Naive thymus-derived CD4-positive, alpha-beta T cell (primary cell): ENCODE measurements around the gene PTPN4. TPM values are rescaled to one million over a fixed set of nuclear protein-coding genes. Genes with fewer than 3 reads are reported as not detected.

Source experiments
- ATAC-seq: fragments of 150-1000 bp; cut with Tn5 transposase; 2 replicates; pipeline ENCODE4 v1.10.0; 2021; ENCODE audit warnings: mild to moderate bottlenecking, moderate library complexity
- CTCF ChIA-PET: fragments of 350-600 bp; sonication (Branson Sonifier 250); formaldehyde crosslinking; loops from one replicate; lab custom pipeline; 2021; ENCODE audit warnings: antibody characterized with exemption; lab: Charles Lee
- POLR2A ChIA-PET: fragments of 350-600 bp; sonication (Branson Sonifier 250); formaldehyde crosslinking; loops from one replicate; lab custom pipeline; 2021; ENCODE audit warnings: antibody characterized with exemption, inconsistent platforms; lab: Charles Lee
- DNase-seq, 9 donors: peaks; one replicate each; pipeline versions ENCODE4 v3.0.0 to v3.0.0-alpha.2; 2020 to 2022; ENCODE audit warnings: mixed read lengths in 1 of 9
- H3K27ac ChIP-seq: one replicate; pipeline ENCODE4 v1.7.0; 2013; ENCODE audit warnings: mild to moderate bottlenecking, low read depth, low read length, moderate library complexity
- H3K27me3 ChIP-seq, 2 donors: one replicate each; pipeline ENCODE4 v1.7.0; 2013; ENCODE audit warnings: low read length in 2 of 2, mild to moderate bottlenecking in 2 of 2, moderate library complexity in 2 of 2; ENCODE audit not compliant: control insufficient read depth in 2 of 2, insufficient read depth in 2 of 2
- H3K36me3 ChIP-seq, 3 experiments: 1 replicate in 2 of 3; 2 replicates in 1 of 3; pipeline ENCODE4 v1.7.0; 2013; ENCODE audit warnings: low read length in 3 of 3, mild to moderate bottlenecking in 3 of 3, moderate library complexity in 1 of 3; ENCODE audit not compliant: insufficient read depth in 3 of 3, control insufficient read depth in 2 of 3
- H3K4me1 ChIP-seq, 2 donors: one replicate each; pipeline ENCODE4 v1.7.0; 2013; ENCODE audit warnings: low read length in 2 of 2, mild to moderate bottlenecking in 2 of 2, moderate library complexity in 1 of 2; ENCODE audit not compliant: control insufficient read depth in 2 of 2, insufficient read depth in 2 of 2
- H3K4me3 ChIP-seq: 2 replicates; pipeline ENCODE4 v1.7.0; 2013; ENCODE audit warnings: mild to moderate bottlenecking, low read length
- H3K9me3 ChIP-seq, 3 experiments: 1 replicate in 2 of 3; 2 replicates in 1 of 3; pipeline ENCODE4 v1.7.0; 2013; ENCODE audit warnings: low read length in 3 of 3; ENCODE audit not compliant: control insufficient read depth in 2 of 3
- H3K27ac Mint-ChIP-seq, 9 donors: one replicate each; pipeline ENCODE4 v1.8.0; 2020 to 2022; ENCODE audit warnings: mixed read lengths in 9 of 9, mild to moderate bottlenecking in 8 of 9, moderate library complexity in 5 of 9, inconsistent platforms in 2 of 9
- H3K27me3 Mint-ChIP-seq, 5 donors: one replicate each; pipeline ENCODE4 v1.8.0; 2021 to 2022; ENCODE audit warnings: mixed read lengths in 5 of 5, mild to moderate bottlenecking in 1 of 5
- H3K36me3 Mint-ChIP-seq, 5 donors: one replicate each; pipeline ENCODE4 v1.8.0; 2020 to 2022; ENCODE audit warnings: mixed read lengths in 5 of 5, mild to moderate bottlenecking in 3 of 5, inconsistent platforms in 1 of 5
- H3K4me1 Mint-ChIP-seq, 7 donors: one replicate each; pipeline ENCODE4 v1.8.0; 2020 to 2022; ENCODE audit warnings: mixed read lengths in 7 of 7, mild to moderate bottlenecking in 3 of 7, inconsistent platforms in 1 of 7
- H3K4me3 Mint-ChIP-seq, 10 donors: one replicate each; pipeline ENCODE4 v1.8.0; 2020 to 2022; ENCODE audit warnings: mild to moderate bottlenecking in 10 of 10, mixed read lengths in 10 of 10, moderate library complexity in 6 of 10, inconsistent platforms in 2 of 10
- H3K9me3 Mint-ChIP-seq, 11 donors: one replicate each; pipeline ENCODE4 v1.8.0; 2020 to 2022; ENCODE audit warnings: mixed read lengths in 11 of 11, mild to moderate bottlenecking in 4 of 11, inconsistent platforms in 1 of 11, moderate library complexity in 1 of 11
- intact Hi-C, 2 donors: fragments of 100-400 bp; cut with micrococcal nuclease; formaldehyde crosslinking; loops; one replicate each; pipeline ENCODE4 v1.15.1; 2023
- polyA plus RNA-seq, 2 donors: library from polyadenylated mRNA; unstranded; fragments of 300-500 nt; fragmentation: Illumina TruSeq; gene quantifications; one replicate each; pipeline ENCODE4 v1.2.3, GENCODE V29; 2021
- total RNA-seq, 6 experiments: library from RNA in 5 of 6; stranded (reverse) in 5 of 6; gene quantifications; 1 replicate in 5 of 6; 2 replicates in 1 of 6; pipeline ENCODE4 v1.2.3 and lab custom pipeline; 2021 to 2026

PTPN4 gene
- total and polyA plus RNA-seq, 7 experiments from 2014 or later, result 48.9 to 122 (median 76.7) TPM

GRCh38 chr2:119739580-119740255, 20.0 kb upstream of the PTPN4 start:
- Histone ChIP-seq H3K4me3 (no peak overlapping the region), H3K4me1 (no peaks in the 10 kb centered on the region), H3K9me3 (no peaks in the 10 kb centered on the region), H3K27me3 (no peaks in the 10 kb centered on the region), H3K27ac (no peak overlapping the region), H3K36me3 (no peaks in the 10 kb centered on the region)
- Mint-ChIP-seq H3K27me3 (peaks cover 0 to 12% (median 0%) of the 10 kb centered on the region in 5 donors), H3K27ac (no peak overlapping the region), H3K9me3 (peaks cover 0 to 2% (median 0%) of the 10 kb centered on the region in 11 donors), H3K4me3 (no peak overlapping the region), H3K36me3 (peaks cover 0 to 3% (median 0%) of the 10 kb centered on the region in 5 donors), H3K4me1 (peaks cover 0 to 2% (median 0%) of the 10 kb centered on the region in 7 donors)
- ChIA-PET CTCF (interaction anchor here (0.7 to 1.1 kb wide), 2 partner anchors 13 to 82 kb away, joined by 3 to 10 read pairs; no protein-coding TSS in a partner anchor), POLR2A (no interaction called here)
- intact Hi-C loops, result no loop called here
- no peak for ATAC-seq
- DNase-seq, result no peak

- Histone ChIP-seq H3K4me3 (no peak overlapping the region), H3K27ac (no peak overlapping the region), H3K4me1 (no peaks in the 10 kb centered on the region), H3K9me3 (no peaks in the 10 kb centered on the region), H3K27me3 (no peaks in the 10 kb centered on the region), H3K36me3 (no peaks in the 10 kb centered on the region)
- ATAC-seq (no peak), DNase-seq (no peak)
- Mint-ChIP-seq H3K4me3 (no peak overlapping the region), H3K4me1 (peaks cover 0 to 2% (median 0%) of the 10 kb centered on the region in 7 donors), H3K27ac (no peak overlapping the region), H3K27me3 (peaks cover 0 to 20% (median 0%) of the 10 kb centered on the region in 5 donors), H3K9me3 (peaks cover 0 to 2% (median 0%) of the 10 kb centered on the region in 11 donors), H3K36me3 (peaks cover 0 to 5% (median 0%) of the 10 kb centered on the region in 5 donors)
- POLR2A ChIA-PET, result interaction anchor here (0.7 kb wide), 1 partner anchor 62 kb away, joined by 3 read pairs; the partner anchor contains the start of gene TMEM177
- CTCF ChIA-PET, result interaction anchor here (0.7 kb wide), 1 partner anchor 517 kb away, joined by 3 read pairs; no protein-coding TSS in a partner anchor
- intact Hi-C loops, result no loop called here
These were observed 18.7 kb upstream of the PTPN4 start for GRCh38 chr2:119741001-119741400.

GRCh38 chr2:119741868-119742267, 17.9 kb upstream of the PTPN4 start:
- H3K36me3 ChIP-seq, result no peaks in the 10 kb centered on the region
- no peaks in the 10 kb centered on the region for H3K9me3 ChIP-seq
- no peaks in the 10 kb centered on the region for H3K27me3 ChIP-seq
- Mint-ChIP-seq H3K27me3 (peaks cover 0 to 20% (median 0%) of the 10 kb centered on the region in 5 donors), H3K27ac (no peak overlapping the region), H3K36me3 (peaks cover 0 to 5% (median 0%) of the 10 kb centered on the region in 5 donors), H3K4me1 (peaks cover 0 to 2% (median 0%) of the 10 kb centered on the region in 7 donors), H3K4me3 (no peak overlapping the region), H3K9me3 (peaks cover 0 to 2% (median 0%) of the 10 kb centered on the region in 11 donors)
- intact Hi-C loops, result no loop called here
- no peaks in the 10 kb centered on the region for H3K4me1 ChIP-seq
- H3K4me3 ChIP-seq, result no peak overlapping the region
- ChIA-PET POLR2A (interaction anchor here (0.7 to 1.0 kb wide), 3 partner anchors 32 to 581 kb away, joined by 3 to 6 read pairs (median 3); partner anchors contain the start of gene TMEM177), CTCF (interaction anchor here (0.7 to 1.0 kb wide), 2 partner anchors 81 to 433 kb away, joined by 3 to 6 read pairs; no protein-coding TSS in a partner anchor)
- ATAC-seq (no peak), DNase-seq (no peak)
- H3K27ac ChIP-seq, result no peak overlapping the region

DNA sequence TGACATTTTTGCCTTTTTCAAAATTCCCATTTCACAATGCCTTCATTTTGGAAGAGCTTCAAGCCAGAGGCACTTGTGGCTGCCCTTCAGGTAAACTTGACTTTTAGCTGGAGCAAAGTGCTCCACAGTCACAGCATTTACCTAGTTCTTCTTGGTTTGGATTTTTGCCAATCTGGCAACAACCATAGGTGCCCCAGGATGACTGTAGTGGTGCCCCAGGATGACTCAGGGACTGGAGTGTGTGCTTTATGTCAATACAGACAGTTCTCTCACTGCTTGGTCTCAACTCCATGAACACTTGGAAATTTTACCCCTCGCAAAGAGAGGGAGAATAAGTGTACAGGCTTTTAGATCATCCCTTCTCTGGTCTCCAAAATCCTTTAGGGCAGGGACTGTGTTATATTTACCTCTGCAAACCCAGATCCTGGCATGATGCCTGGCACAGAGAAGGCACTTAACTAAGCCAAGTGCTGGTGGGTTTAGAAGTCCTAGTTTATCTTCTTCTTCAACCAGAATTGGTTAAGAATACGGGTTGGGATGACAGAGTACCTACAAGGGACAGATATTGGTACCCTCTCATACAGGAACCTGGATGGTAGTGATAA, 15.3 kb upstream of the PTPN4 start:
- no peak overlapping the region for H3K27ac Mint-ChIP-seq
- DNase-seq, result no peak
- H3K9me3 Mint-ChIP-seq, result peaks cover 0 to 2% (median 0%) of the 10 kb centered on the region in 11 donors
- Histone ChIP-seq H3K27ac (no peak overlapping the region), H3K4me3 (no peak overlapping the region), H3K36me3 (no peaks in the 10 kb centered on the region), H3K9me3 (no peaks in the 10 kb centered on the region), H3K27me3 (no peaks in the 10 kb centered on the region), H3K4me1 (no peaks in the 10 kb centered on the region)
- POLR2A ChIA-PET, result no interaction called here
- H3K4me3 Mint-ChIP-seq, result no peak overlapping the region
- peaks cover 0 to 2% (median 0%) of the 10 kb centered on the region in 7 donors for H3K4me1 Mint-ChIP-seq
- CTCF ChIA-PET, result no interaction called here
- intact Hi-C loops, result no loop called here
- no peak for ATAC-seq
- H3K27me3 Mint-ChIP-seq, result peaks cover 0 to 25% (median 4%) of the 10 kb centered on the region in 5 donors
- H3K36me3 Mint-ChIP-seq, result peaks cover 0 to 5% (median 0%) of the 10 kb centered on the region in 5 donors

- Histone ChIP-seq H3K9me3 (no peaks in the 10 kb centered on the region), H3K4me3 (no peak overlapping the region), H3K36me3 (no peaks in the 10 kb centered on the region), H3K27me3 (no peaks in the 10 kb centered on the region), H3K4me1 (no peaks in the 10 kb centered on the region), H3K27ac (no peak overlapping the region)
- ATAC-seq (no peak), DNase-seq (no peak)
- Mint-ChIP-seq H3K4me1 (no peaks in the 10 kb centered on the region), H3K36me3 (peaks cover 0 to 5% (median 0%) of the 10 kb centered on the region in 5 donors), H3K4me3 (no peak overlapping the region), H3K27me3 (peaks cover 0 to 29% (median 4%) of the 10 kb centered on the region in 5 donors), H3K9me3 (peaks cover 0 to 2% (median 0%) of the 10 kb centered on the region in 11 donors), H3K27ac (no peak overlapping the region)
- ChIA-PET POLR2A (no interaction called here), CTCF (interaction anchor here (1.2 kb wide), 1 partner anchor 364 kb away, joined by 3 read pairs; no protein-coding TSS in a partner anchor)
- intact Hi-C loops, result no loop called here
These were observed 14.2 kb upstream of the PTPN4 start for GRCh38 chr2:119745566-119745965.

- intact Hi-C loops, result no loop called here
- Histone ChIP-seq H3K9me3 (no peaks in the 10 kb centered on the region), H3K36me3 (no peaks in the 10 kb centered on the region), H3K27me3 (no peaks in the 10 kb centered on the region), H3K4me3 (no peak overlapping the region), H3K4me1 (no peaks in the 10 kb centered on the region), H3K27ac (no peak overlapping the region)
- CTCF ChIA-PET, result interaction anchor here (0.6 to 1.9 kb wide), 4 partner anchors 11 to 1657 kb away, joined by 3 to 4 read pairs (median 3); no protein-coding TSS in a partner anchor
- POLR2A ChIA-PET, result no interaction called here
- ATAC-seq (no peak), DNase-seq (no peak)
- H3K4me3 Mint-ChIP-seq, result no peak overlapping the region
- no peak overlapping the region for H3K27ac Mint-ChIP-seq
- peaks cover 0 to 33% (median 4%) of the 10 kb centered on the region in 5 donors for H3K27me3 Mint-ChIP-seq
- peaks cover 0 to under 1% (median 0%) of the 10 kb centered on the region in 11 donors for H3K9me3 Mint-ChIP-seq
- H3K36me3 Mint-ChIP-seq, result peaks cover 0 to 3% (median 0%) of the 10 kb centered on the region in 5 donors
- H3K4me1 Mint-ChIP-seq, result no peaks in the 10 kb centered on the region
These were observed 12.7 kb upstream of the PTPN4 start for GRCh38 chr2:119746836-119747686.
